Liver (tissue), 3 donors: ENCODE measurements around the gene VNN1.

ENCODE experiments used
- RAD21 ChIP-seq, 2 donors: IDR thresholded peaks; 2 replicates each; pipeline ENCODE4 v1.6.1; 2016; ENCODE audit warnings: antibody characterized with exemption in 2 of 2, mild to moderate bottlenecking in 2 of 2
- YY1 ChIP-seq: IDR thresholded peaks from 2 replicates; pipeline ENCODE4 v1.6.1; 2016; ENCODE audit warnings: antibody characterized with exemption, mild to moderate bottlenecking
- TF ChIP-seq, protein P1 (sequence below): fragments of 150-350 bp; IDR thresholded peaks from 2 replicates; pipeline ENCODE4 v1.5.1; 2017; ENCODE audit warnings: improper control_type of control experiment, low read depth, low read length; ENCODE audit not compliant: missing input control
- donor health status: healthy.
- donor health status: healthy.

DNA sequence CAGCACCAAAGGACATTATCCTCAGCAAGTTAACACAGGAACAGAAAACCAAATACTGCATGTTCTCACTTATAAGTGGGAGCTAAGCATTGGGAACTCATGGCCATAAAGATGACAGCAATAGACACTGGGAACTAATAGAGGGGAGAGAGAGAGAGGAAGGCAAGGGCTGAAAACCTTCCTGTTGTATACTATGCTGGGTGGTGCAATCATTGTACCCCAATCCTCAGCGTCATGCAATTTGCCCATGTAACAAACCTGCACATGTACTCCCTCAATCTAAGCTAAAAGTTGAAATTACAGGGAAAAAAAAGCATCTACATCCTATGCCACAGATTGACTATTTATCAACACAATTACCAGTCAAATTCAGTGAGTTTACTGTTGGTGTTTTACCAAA, 20.0 kb upstream of the VNN1 start:
- TF ChIP-seq, protein P1, sequence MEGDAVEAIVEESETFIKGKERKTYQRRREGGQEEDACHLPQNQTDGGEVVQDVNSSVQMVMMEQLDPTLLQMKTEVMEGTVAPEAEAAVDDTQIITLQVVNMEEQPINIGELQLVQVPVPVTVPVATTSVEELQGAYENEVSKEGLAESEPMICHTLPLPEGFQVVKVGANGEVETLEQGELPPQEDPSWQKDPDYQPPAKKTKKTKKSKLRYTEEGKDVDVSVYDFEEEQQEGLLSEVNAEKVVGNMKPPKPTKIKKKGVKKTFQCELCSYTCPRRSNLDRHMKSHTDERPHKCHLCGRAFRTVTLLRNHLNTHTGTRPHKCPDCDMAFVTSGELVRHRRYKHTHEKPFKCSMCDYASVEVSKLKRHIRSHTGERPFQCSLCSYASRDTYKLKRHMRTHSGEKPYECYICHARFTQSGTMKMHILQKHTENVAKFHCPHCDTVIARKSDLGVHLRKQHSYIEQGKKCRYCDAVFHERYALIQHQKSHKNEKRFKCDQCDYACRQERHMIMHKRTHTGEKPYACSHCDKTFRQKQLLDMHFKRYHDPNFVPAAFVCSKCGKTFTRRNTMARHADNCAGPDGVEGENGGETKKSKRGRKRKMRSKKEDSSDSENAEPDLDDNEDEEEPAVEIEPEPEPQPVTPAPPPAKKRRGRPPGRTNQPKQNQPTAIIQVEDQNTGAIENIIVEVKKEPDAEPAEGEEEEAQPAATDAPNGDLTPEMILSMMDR = no peak
- no peak for TF ChIP-seq RAD21 (IDR thresholded peaks at IDR 0.05)
- no peak for TF ChIP-seq YY1
